ENCODE measurements around the gene BCAS3.
"Not testable (repeated sequence)": the region's sequence is repeated elsewhere in the genome, so short reads cannot be mapped to it uniquely, and the experiment has no call there.

The BCAS3 gene

DNA sequence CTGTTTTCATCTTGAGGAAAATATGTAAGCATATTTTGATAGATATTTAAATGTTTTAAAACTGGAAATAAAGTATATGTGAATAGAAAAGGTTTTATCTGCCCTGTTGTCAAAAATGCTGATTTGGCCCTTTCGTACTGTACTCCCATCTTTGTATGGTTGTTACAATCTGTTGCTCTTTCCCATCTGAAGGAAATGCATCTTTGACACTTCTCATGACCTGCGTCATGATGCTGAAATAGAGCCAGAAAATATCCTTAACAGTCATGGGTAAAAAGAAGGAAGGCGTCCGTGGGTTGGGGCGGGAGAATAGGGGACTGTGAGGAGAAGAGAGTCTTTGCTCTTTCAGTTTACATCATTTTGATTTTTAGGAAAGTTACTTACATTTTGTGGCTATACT is 327.7 kb downstream of the BCAS3 start:
- no peak for TF ChIP-seq EZH2 (IDR thresholded peaks at IDR 0.05; ENCODE audit: borderline replicate concordance, low read length)
- TF ChIP-seq, protein P1, sequence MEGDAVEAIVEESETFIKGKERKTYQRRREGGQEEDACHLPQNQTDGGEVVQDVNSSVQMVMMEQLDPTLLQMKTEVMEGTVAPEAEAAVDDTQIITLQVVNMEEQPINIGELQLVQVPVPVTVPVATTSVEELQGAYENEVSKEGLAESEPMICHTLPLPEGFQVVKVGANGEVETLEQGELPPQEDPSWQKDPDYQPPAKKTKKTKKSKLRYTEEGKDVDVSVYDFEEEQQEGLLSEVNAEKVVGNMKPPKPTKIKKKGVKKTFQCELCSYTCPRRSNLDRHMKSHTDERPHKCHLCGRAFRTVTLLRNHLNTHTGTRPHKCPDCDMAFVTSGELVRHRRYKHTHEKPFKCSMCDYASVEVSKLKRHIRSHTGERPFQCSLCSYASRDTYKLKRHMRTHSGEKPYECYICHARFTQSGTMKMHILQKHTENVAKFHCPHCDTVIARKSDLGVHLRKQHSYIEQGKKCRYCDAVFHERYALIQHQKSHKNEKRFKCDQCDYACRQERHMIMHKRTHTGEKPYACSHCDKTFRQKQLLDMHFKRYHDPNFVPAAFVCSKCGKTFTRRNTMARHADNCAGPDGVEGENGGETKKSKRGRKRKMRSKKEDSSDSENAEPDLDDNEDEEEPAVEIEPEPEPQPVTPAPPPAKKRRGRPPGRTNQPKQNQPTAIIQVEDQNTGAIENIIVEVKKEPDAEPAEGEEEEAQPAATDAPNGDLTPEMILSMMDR (IDR thresholded peaks at IDR 0.05; ENCODE audit: low read length), result no peak
- Histone ChIP-seq H3F3A (ENCODE audit: insufficient read depth, low read length) (0 out of 2 replicates have a peak, but pooled peaks cover 3% of the 10 kb centered on the region), H3K4me1 (ENCODE audit: insufficient read depth, low read length, severe bottlenecking) (peaks cover 12% of the 10 kb centered on the region), H3K27me3 (ENCODE audit: insufficient read depth, low read length) (no peaks in the 10 kb centered on the region), H3K27ac (ENCODE audit: low read depth, low read length, poor library complexity, severe bottlenecking) (no peak overlapping the region), H3K36me3 (ENCODE audit: insufficient read depth, low read length) (no peaks in the 10 kb centered on the region), H3K9me2 (ENCODE audit: low read depth, low read length) (no peaks in the 10 kb centered on the region), H3K9me3 (ENCODE audit: low read length) (no peaks in the 10 kb centered on the region), H3K4me3 (ENCODE audit: low read depth, low read length, poor library complexity, severe bottlenecking) (no peak overlapping the region), H3K79me2 (ENCODE audit: insufficient read depth, low read length) (no peaks in the 10 kb centered on the region), H3K9ac (ENCODE audit: low read length) (no peak overlapping the region), H3K4me2 (ENCODE audit: low read length) (no peak overlapping the region), H2AFZ (ENCODE audit: low read length) (no peak overlapping the region), H4K20me1 (ENCODE audit: insufficient read depth, low read length) (no peaks in the 10 kb centered on the region)

- not testable (repeated sequence) for H3K4me2 ChIP-seq (ENCODE audit: low read length)
Measured at GRCh38 chr17:61005958-61006357, 328.3 kb downstream of the BCAS3 start.

DNA sequence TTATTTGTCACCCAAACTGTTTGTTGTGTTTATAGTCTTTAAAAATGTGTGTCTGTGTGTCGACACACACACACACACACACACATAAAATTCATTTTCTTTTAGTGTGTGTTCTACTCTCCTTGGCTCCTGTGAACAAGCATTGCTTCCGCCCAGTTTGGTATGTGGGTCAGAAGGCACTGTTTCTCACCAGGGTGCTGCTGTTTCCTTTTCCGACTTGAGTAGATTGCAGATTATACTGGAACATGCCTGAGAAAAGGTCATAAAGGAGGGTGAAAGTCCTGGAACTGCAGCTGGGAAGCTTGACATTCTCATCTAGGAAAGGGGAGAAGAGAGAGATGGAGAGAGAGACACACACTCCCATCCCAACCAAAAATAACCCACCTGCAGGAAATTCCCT is 330.3 kb downstream of the BCAS3 start:
- Histone ChIP-seq H3K4me1 (ENCODE audit: insufficient read depth, low read length, severe bottlenecking) (peaks cover 12% of the 10 kb centered on the region), H3K4me3 (ENCODE audit: low read depth, low read length, poor library complexity, severe bottlenecking) (no peak overlapping the region), H3F3A (ENCODE audit: insufficient read depth, low read length) (0 out of 2 replicates have a peak, but pooled peaks cover 3% of the 10 kb centered on the region), H3K79me2 (ENCODE audit: insufficient read depth, low read length) (no peaks in the 10 kb centered on the region), H3K4me2 (ENCODE audit: low read length) (no peak overlapping the region), H3K27ac (ENCODE audit: low read depth, low read length, poor library complexity, severe bottlenecking) (no peak overlapping the region), H3K36me3 (ENCODE audit: insufficient read depth, low read length) (no peaks in the 10 kb centered on the region), H3K9me3 (ENCODE audit: low read length) (no peaks in the 10 kb centered on the region), H2AFZ (ENCODE audit: low read length) (no peak overlapping the region), H3K9ac (ENCODE audit: low read length) (no peak overlapping the region), H4K20me1 (ENCODE audit: insufficient read depth, low read length) (no peaks in the 10 kb centered on the region), H3K9me2 (ENCODE audit: low read depth, low read length) (no peaks in the 10 kb centered on the region), H3K27me3 (ENCODE audit: insufficient read depth, low read length) (no peaks in the 10 kb centered on the region)
- TF ChIP-seq, protein P1 (IDR thresholded peaks at IDR 0.05; ENCODE audit: low read length), result no peak
- no peak for TF ChIP-seq EZH2 (IDR thresholded peaks at IDR 0.05; ENCODE audit: borderline replicate concordance, low read length)

More at GRCh38 chr17:61005958-61006357, 328.3 kb downstream of the BCAS3 start:
- H3F3A ChIP-seq (ENCODE audit: insufficient read depth, low read length); H3K9me3 ChIP-seq (ENCODE audit: low read length); H3K4me3 ChIP-seq (ENCODE audit: low read depth, low read length, poor library complexity, severe bottlenecking); H3K27me3 ChIP-seq (ENCODE audit: insufficient read depth, low read length); H3K36me3 ChIP-seq (ENCODE audit: insufficient read depth, low read length); H3K79me2 ChIP-seq (ENCODE audit: insufficient read depth, low read length); H3K27ac ChIP-seq (ENCODE audit: low read depth, low read length, poor library complexity, severe bottlenecking); H4K20me1 ChIP-seq (ENCODE audit: insufficient read depth, low read length); H3K9ac ChIP-seq (ENCODE audit: low read length); H2AFZ ChIP-seq (ENCODE audit: low read length); H3K9me2 ChIP-seq (ENCODE audit: low read depth, low read length): not testable (repeated sequence)
- peaks cover 12% of the 10 kb centered on the region for H3K4me1 ChIP-seq (ENCODE audit: insufficient read depth, low read length, severe bottlenecking)

DNA sequence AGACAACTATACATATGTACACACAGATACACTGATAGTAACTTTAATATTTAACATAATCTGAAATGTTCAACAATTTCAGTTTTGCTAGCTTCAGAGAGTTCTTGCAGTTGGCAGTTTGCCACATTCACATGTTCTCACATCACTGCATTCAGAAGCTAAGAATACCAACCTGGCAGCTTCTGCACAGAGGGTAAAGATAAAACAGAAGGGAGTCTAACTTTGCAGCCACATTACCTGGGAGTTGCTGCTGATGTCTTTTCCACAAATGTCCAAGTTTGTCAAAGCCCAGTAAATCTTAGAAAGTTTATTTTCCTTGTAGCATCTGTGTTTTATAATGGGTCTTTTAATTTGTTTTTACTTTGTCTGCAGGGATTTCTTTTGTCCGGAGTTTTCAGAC is 332.0 kb downstream of the BCAS3 start:
- H3F3A ChIP-seq (ENCODE audit: insufficient read depth, low read length), result 0 out of 2 replicates have a peak, but pooled peaks cover 3% of the 10 kb centered on the region
- no peaks in the 10 kb centered on the region for H3K79me2 ChIP-seq (ENCODE audit: insufficient read depth, low read length)
- H3K4me3 ChIP-seq (ENCODE audit: low read depth, low read length, poor library complexity, severe bottlenecking), result no peak overlapping the region

More for the DNA sequence above, 332.0 kb downstream of the BCAS3 start:
- H3K27me3 ChIP-seq (ENCODE audit: insufficient read depth, low read length), result no peaks in the 10 kb centered on the region
- H3K4me2 ChIP-seq (ENCODE audit: low read length), result no peak overlapping the region
- no peaks in the 10 kb centered on the region for H3K9me2 ChIP-seq (ENCODE audit: low read depth, low read length)
- H3K9me3 ChIP-seq (ENCODE audit: low read length), result no peaks in the 10 kb centered on the region
- no peak overlapping the region for H2AFZ ChIP-seq (ENCODE audit: low read length)
- no peak overlapping the region for H3K9ac ChIP-seq (ENCODE audit: low read length)
- TF ChIP-seq, protein P1 (IDR thresholded peaks at IDR 0.05; ENCODE audit: low read length), result no peak
- no peak for TF ChIP-seq EZH2 (IDR thresholded peaks at IDR 0.05; ENCODE audit: borderline replicate concordance, low read length)
- peaks cover 12% of the 10 kb centered on the region for H3K4me1 ChIP-seq (ENCODE audit: insufficient read depth, low read length, severe bottlenecking)
- no peaks in the 10 kb centered on the region for H3K36me3 ChIP-seq (ENCODE audit: insufficient read depth, low read length)
- H3K27ac ChIP-seq (ENCODE audit: low read depth, low read length, poor library complexity, severe bottlenecking), result no peak overlapping the region
- no peaks in the 10 kb centered on the region for H4K20me1 ChIP-seq (ENCODE audit: insufficient read depth, low read length)

All from OCI-LY1 (cell line).